ENCODE measurements around the gene PLD4.
A peak's percentile ranks its signal among the peaks of the same experiment; 100 is the strongest.

Gene PLD4

DNA sequence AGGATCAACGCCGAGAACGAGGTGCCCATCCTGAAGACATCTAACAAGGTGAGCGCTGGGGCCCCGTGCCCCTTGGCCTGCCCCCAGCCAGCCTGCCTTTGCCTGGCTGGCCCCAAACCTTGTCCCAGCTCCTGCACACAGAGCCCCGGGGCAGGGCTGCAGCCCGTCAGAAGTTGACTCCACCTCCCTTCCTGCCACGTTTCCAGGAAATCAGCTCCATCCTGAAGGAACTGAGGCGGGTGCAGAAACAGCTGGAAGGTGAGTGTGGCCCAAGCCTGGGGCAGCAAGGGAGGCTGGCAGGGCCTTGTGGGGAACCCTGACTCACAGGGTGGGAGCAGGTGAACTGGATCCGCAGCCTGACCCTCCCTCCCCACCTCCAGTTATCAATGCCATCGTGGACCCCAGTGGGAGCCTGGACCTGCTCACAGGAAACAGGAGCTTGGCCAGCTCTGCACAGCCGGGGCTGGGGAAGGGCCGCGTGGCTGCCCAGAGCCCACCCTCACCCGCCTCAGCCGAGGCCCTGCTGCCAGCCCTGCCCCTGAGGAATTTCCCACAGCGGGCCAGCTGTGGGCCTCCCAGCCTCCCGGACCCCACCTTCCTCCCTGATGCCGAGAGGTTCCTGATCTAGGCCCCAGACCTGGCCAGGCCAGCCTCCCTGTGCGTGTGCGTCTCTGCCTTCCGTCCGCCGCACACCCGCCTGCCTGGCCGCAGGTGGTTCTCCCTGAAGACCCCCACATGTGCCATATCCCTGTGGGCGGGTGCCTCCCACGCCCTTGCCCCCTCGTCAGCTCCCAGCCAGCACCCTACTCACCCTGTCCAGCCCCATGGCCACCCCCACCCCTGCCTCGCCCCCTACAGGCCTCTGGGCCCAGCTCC lies 30.1 kb upstream of the PLD4 start:
- no peak overlapping the region for H3K4ac ChIP-seq (ENCODE audit: low read depth, low read length)
- no peak overlapping the region for H2AK5ac ChIP-seq (ENCODE audit: low read length)
- no peaks in the 10 kb centered on the region for H3K79me2 ChIP-seq (ENCODE audit: control insufficient read depth, insufficient read depth, low read length, poor library complexity)
- peaks cover 29 to 32% of the 10 kb centered on the region in 2 experiments for H3K36me3 ChIP-seq (ENCODE audit: control insufficient read depth in 1 of 2, insufficient read depth in 2 of 2, low read length in 2 of 2)
- no peak overlapping the region for H3K27ac ChIP-seq (ENCODE audit: low read depth, low read length)
- H3K4me2 ChIP-seq (ENCODE audit: low read length), result no peak overlapping the region
- no peak overlapping the region for H3K4me3 ChIP-seq (ENCODE audit: low read depth, low read length)
- no peak overlapping the region for H2BK120ac ChIP-seq (ENCODE audit: insufficient read depth, low read length, poor library complexity)
- H3K14ac ChIP-seq (ENCODE audit: low read length), result no peak overlapping the region
- DNase-seq, result peak; percentile 53 to 56
- H3K79me1 ChIP-seq (ENCODE audit: low read length), result no peaks in the 10 kb centered on the region
- H3K23ac ChIP-seq (ENCODE audit: low read length), result no peak overlapping the region
- no peak overlapping the region for H3K9ac ChIP-seq (ENCODE audit: low read length)
- H4K91ac ChIP-seq (ENCODE audit: low read depth, low read length), result no peak overlapping the region
- no peak overlapping the region for H2AFZ ChIP-seq (ENCODE audit: insufficient read depth, low read length, poor library complexity)
- H2BK5ac ChIP-seq (ENCODE audit: low read depth, low read length, poor library complexity), result no peak overlapping the region
- no peak overlapping the region for H2BK12ac ChIP-seq (ENCODE audit: low read length)
- H4K12ac ChIP-seq (ENCODE audit: low read depth, low read length), result peak overlapping the region; percentile 23
- H3K4me1 ChIP-seq (ENCODE audit: control insufficient read depth in 1 of 2, insufficient read depth in 2 of 2, low read length in 2 of 2), result no peaks in the 10 kb centered on the region
- no CpG with 5 or more reads among the region's 30 CpGs for WGBS (ENCODE audit: extremely low coverage, insufficient coverage, insufficient read length)
- H3K9me3 ChIP-seq (ENCODE audit: insufficient read depth, low read depth, low read length), result no peaks in the 10 kb centered on the region
- no peak overlapping the region for H3K18ac ChIP-seq (ENCODE audit: low read length)
- H4K8ac ChIP-seq (ENCODE audit: low read depth, low read length), result no peak overlapping the region
- no peaks in the 10 kb centered on the region for H3K27me3 ChIP-seq (ENCODE audit: insufficient read depth, low read length)

- no peak overlapping the region for H3K4ac ChIP-seq (ENCODE audit: low read depth, low read length)
- no peak overlapping the region for H3K14ac ChIP-seq (ENCODE audit: low read length)
- no peak overlapping the region for H4K12ac ChIP-seq (ENCODE audit: low read depth, low read length)
- H3K9ac ChIP-seq (ENCODE audit: low read length), result no peak overlapping the region
- no peak overlapping the region for H2BK120ac ChIP-seq (ENCODE audit: insufficient read depth, low read length, poor library complexity)
- no peak overlapping the region for H4K91ac ChIP-seq (ENCODE audit: low read depth, low read length)
- no peak overlapping the region for H3K27ac ChIP-seq (ENCODE audit: low read depth, low read length)
- H3K79me2 ChIP-seq (ENCODE audit: control insufficient read depth, insufficient read depth, low read length, poor library complexity), result no peaks in the 10 kb centered on the region
- H2BK5ac ChIP-seq (ENCODE audit: low read depth, low read length, poor library complexity), result no peak overlapping the region
- H3K36me3 ChIP-seq (ENCODE audit: control insufficient read depth in 1 of 2, insufficient read depth in 2 of 2, low read length in 2 of 2), result peaks cover 28 to 31% of the 10 kb centered on the region in 2 experiments
- H3K4me2 ChIP-seq (ENCODE audit: low read length), result no peak overlapping the region
- no peak overlapping the region for H3K4me3 ChIP-seq (ENCODE audit: low read depth, low read length)
- no peak overlapping the region for H3K18ac ChIP-seq (ENCODE audit: low read length)
- no peak overlapping the region for H2AK5ac ChIP-seq (ENCODE audit: low read length)
- no peaks in the 10 kb centered on the region for H3K9me3 ChIP-seq (ENCODE audit: insufficient read depth, low read depth, low read length)
- no CpG with 5 or more reads among the region's 9 CpGs for WGBS (ENCODE audit: extremely low coverage, insufficient coverage, insufficient read length)
- no peak overlapping the region for H4K8ac ChIP-seq (ENCODE audit: low read depth, low read length)
- H2BK12ac ChIP-seq (ENCODE audit: low read length), result no peak overlapping the region
- H3K23ac ChIP-seq (ENCODE audit: low read length), result no peak overlapping the region
- H3K27me3 ChIP-seq (ENCODE audit: insufficient read depth, low read length), result no peaks in the 10 kb centered on the region
- H3K79me1 ChIP-seq (ENCODE audit: low read length), result no peaks in the 10 kb centered on the region
- H3K4me1 ChIP-seq (ENCODE audit: control insufficient read depth in 1 of 2, insufficient read depth in 2 of 2, low read length in 2 of 2), result no peaks in the 10 kb centered on the region
- no peak for DNase-seq
- H2AFZ ChIP-seq (ENCODE audit: insufficient read depth, low read length, poor library complexity), result no peak overlapping the region
These were observed 29.4 kb upstream of the PLD4 start for GRCh38 chr14:104895207-104895785.

GRCh38 chr14:104895786-104896661 lies 28.7 kb upstream of the PLD4 start:
- Histone ChIP-seq H3K79me1 (ENCODE audit: low read length) (no peaks in the 10 kb centered on the region), H2AFZ (ENCODE audit: insufficient read depth, low read length, poor library complexity) (no peak overlapping the region), H3K36me3 (ENCODE audit: control insufficient read depth in 1 of 2, insufficient read depth in 2 of 2, low read length in 2 of 2) (peaks cover 28 to 31% of the 10 kb centered on the region in 2 experiments), H3K18ac (ENCODE audit: low read length) (no peak overlapping the region), H3K27ac (ENCODE audit: low read depth, low read length) (no peak overlapping the region), H3K4me3 (ENCODE audit: low read depth, low read length) (no peak overlapping the region), H2BK120ac (ENCODE audit: insufficient read depth, low read length, poor library complexity) (no peak overlapping the region), H3K4ac (ENCODE audit: low read depth, low read length) (no peak overlapping the region), H3K23ac (ENCODE audit: low read length) (no peak overlapping the region), H2BK5ac (ENCODE audit: low read depth, low read length, poor library complexity) (no peak overlapping the region), H2AK5ac (ENCODE audit: low read length) (no peak overlapping the region), H2BK12ac (ENCODE audit: low read length) (no peak overlapping the region), H3K79me2 (ENCODE audit: control insufficient read depth, insufficient read depth, low read length, poor library complexity) (no peaks in the 10 kb centered on the region), H4K8ac (ENCODE audit: low read depth, low read length) (no peak overlapping the region), H3K14ac (ENCODE audit: low read length) (no peak overlapping the region), H3K9ac (ENCODE audit: low read length) (no peak overlapping the region), H3K9me3 (ENCODE audit: insufficient read depth, low read depth, low read length) (no peaks in the 10 kb centered on the region), H3K4me1 (ENCODE audit: control insufficient read depth in 1 of 2, insufficient read depth in 2 of 2, low read length in 2 of 2) (no peaks in the 10 kb centered on the region), H3K27me3 (ENCODE audit: insufficient read depth, low read length) (no peaks in the 10 kb centered on the region), H4K12ac (ENCODE audit: low read depth, low read length) (no peak overlapping the region), H3K4me2 (ENCODE audit: low read length) (no peak overlapping the region), H4K91ac (ENCODE audit: low read depth, low read length) (no peak overlapping the region)
- WGBS (ENCODE audit: extremely low coverage, insufficient coverage, insufficient read length), result no CpG with 5 or more reads among the region's 34 CpGs
- DNase-seq, result no peak

DNA sequence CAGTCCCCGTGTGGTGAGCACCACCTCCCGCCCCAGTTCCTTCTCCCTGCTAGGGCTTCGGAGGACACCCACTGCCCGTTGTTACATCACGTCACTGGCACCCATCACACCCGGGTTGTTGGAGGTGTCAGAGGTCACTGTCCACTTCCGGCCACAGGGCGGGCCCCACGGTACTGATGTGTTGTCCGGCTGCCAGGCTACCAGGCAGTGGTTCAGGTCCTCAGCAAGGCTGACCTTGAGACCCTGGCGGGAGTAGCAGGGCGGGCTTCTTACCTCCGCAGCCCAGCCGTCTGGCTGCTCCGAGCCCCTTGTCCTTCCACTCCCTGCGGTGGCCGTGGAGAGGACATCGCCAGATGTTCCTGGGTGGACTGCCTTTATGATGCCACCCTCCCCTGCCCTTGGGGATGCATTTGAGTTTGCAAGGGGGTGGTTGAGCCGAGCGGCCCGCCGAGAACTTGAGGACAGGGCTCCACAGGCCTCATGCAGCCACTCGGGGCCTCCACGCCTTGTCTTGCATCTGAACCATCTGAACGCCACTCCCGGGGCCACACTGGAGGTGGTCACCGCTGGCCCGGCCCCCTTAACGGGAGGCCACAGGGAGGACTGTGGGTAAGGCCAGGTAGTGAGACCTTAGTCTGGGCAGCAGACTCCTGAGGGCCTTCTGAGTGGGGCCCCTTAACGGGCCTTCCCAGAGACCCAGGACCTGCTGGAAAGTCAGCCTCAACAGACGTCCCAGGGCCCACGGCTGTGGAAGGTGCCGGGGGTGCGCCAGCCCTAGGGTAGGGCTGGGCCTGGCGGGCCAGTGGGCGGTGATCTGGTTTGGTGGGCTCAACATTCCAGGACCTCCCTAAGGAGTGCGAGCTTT lies 27.1 kb upstream of the PLD4 start:
- no peak overlapping the region for H3K23ac ChIP-seq (ENCODE audit: low read length)
- no peak overlapping the region for H4K91ac ChIP-seq (ENCODE audit: low read depth, low read length)
- no peak overlapping the region for H2AK5ac ChIP-seq (ENCODE audit: low read length)
- no peak overlapping the region for H4K8ac ChIP-seq (ENCODE audit: low read depth, low read length)
- no peak overlapping the region for H2AFZ ChIP-seq (ENCODE audit: insufficient read depth, low read length, poor library complexity)
- H3K36me3 ChIP-seq (ENCODE audit: control insufficient read depth in 1 of 2, insufficient read depth in 2 of 2, low read length in 2 of 2), result peaks cover 28 to 31% of the 10 kb centered on the region in 2 experiments
- H2BK12ac ChIP-seq (ENCODE audit: low read length), result no peak overlapping the region
- no peak for DNase-seq
- no peaks in the 10 kb centered on the region for H3K79me1 ChIP-seq (ENCODE audit: low read length)
- no peaks in the 10 kb centered on the region for H3K9me3 ChIP-seq (ENCODE audit: insufficient read depth, low read depth, low read length)
- no peaks in the 10 kb centered on the region for H3K27me3 ChIP-seq (ENCODE audit: insufficient read depth, low read length)
- H3K4me2 ChIP-seq (ENCODE audit: low read length), result no peak overlapping the region
- H3K79me2 ChIP-seq (ENCODE audit: control insufficient read depth, insufficient read depth, low read length, poor library complexity), result no peaks in the 10 kb centered on the region
- H2BK5ac ChIP-seq (ENCODE audit: low read depth, low read length, poor library complexity), result no peak overlapping the region
- H4K12ac ChIP-seq (ENCODE audit: low read depth, low read length), result no peak overlapping the region
- H2BK120ac ChIP-seq (ENCODE audit: insufficient read depth, low read length, poor library complexity), result no peak overlapping the region
- H3K27ac ChIP-seq (ENCODE audit: low read depth, low read length), result no peak overlapping the region
- H3K14ac ChIP-seq (ENCODE audit: low read length), result no peak overlapping the region
- no peak overlapping the region for H3K4ac ChIP-seq (ENCODE audit: low read depth, low read length)
- H3K4me1 ChIP-seq (ENCODE audit: control insufficient read depth in 1 of 2, insufficient read depth in 2 of 2, low read length in 2 of 2), result no peaks in the 10 kb centered on the region
- no peak overlapping the region for H3K9ac ChIP-seq (ENCODE audit: low read length)
- WGBS (ENCODE audit: extremely low coverage, insufficient coverage, insufficient read length), result no CpG with 5 or more reads among the region's 37 CpGs
- no peak overlapping the region for H3K4me3 ChIP-seq (ENCODE audit: low read depth, low read length)
- H3K18ac ChIP-seq (ENCODE audit: low read length), result no peak overlapping the region
